ENCODE measurements around the gene ARHGEF4.

ARHGEF4 gene

DNA sequence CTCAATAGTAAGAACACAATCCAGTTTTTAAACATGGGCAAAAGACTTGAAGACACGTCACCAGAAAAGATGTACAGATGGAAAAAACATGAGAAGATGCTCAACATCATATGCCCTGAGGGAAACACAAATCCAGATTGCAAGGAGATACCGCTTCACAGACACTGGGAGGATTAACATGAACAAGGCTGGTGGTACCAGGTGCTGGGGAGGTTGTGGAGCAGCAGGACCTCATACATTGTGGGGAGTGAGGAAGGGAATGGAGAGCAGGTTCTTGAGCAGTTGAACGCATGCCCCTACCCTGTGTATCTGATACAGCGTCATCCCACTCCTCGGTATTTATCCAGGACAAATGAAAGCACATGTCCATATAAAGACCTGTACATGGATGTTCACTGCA lies 72.1 kb downstream of the ARHGEF4 start:
- no peaks in the 10 kb centered on the region for H3K4me1 ChIP-seq (ENCODE audit: insufficient read depth, low read length, poor library complexity, severe bottlenecking)
- H3K9me2 ChIP-seq (replicated peaks; ENCODE audit: low read depth, low read length): no peaks in the 10 kb centered on the region
- H4K20me1 ChIP-seq (ENCODE audit: insufficient read depth, low read length, poor library complexity, severe bottlenecking): no peaks in the 10 kb centered on the region
- H3K27me3 ChIP-seq (ENCODE audit: insufficient read depth, low read length, poor library complexity, severe bottlenecking): no peaks in the 10 kb centered on the region
- peaks cover 4% of the 10 kb centered on the region; the same call in 1 of the 2 replicates for H3K9me3 ChIP-seq (ENCODE audit: insufficient read depth, low read depth, low read length)
- no peak for TF ChIP-seq EZH2phosphoT487 (IDR thresholded peaks at IDR 0.05; ENCODE audit: borderline replicate concordance)
- TF ChIP-seq, protein P1, sequence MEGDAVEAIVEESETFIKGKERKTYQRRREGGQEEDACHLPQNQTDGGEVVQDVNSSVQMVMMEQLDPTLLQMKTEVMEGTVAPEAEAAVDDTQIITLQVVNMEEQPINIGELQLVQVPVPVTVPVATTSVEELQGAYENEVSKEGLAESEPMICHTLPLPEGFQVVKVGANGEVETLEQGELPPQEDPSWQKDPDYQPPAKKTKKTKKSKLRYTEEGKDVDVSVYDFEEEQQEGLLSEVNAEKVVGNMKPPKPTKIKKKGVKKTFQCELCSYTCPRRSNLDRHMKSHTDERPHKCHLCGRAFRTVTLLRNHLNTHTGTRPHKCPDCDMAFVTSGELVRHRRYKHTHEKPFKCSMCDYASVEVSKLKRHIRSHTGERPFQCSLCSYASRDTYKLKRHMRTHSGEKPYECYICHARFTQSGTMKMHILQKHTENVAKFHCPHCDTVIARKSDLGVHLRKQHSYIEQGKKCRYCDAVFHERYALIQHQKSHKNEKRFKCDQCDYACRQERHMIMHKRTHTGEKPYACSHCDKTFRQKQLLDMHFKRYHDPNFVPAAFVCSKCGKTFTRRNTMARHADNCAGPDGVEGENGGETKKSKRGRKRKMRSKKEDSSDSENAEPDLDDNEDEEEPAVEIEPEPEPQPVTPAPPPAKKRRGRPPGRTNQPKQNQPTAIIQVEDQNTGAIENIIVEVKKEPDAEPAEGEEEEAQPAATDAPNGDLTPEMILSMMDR (conservative IDR thresholded peaks at IDR 0.05; ENCODE audit: low read length): no peak
- H3K4me2 ChIP-seq (ENCODE audit: low read depth, low read length, poor library complexity, severe bottlenecking): no peak overlapping the region
- no peak overlapping the region for H3K9ac ChIP-seq (ENCODE audit: low read depth, low read length, poor library complexity, severe bottlenecking)
- H3F3A ChIP-seq (ENCODE audit: low read depth): no peaks in the 10 kb centered on the region
- no peaks in the 10 kb centered on the region for H3K36me3 ChIP-seq (ENCODE audit: insufficient read depth, low read length)
- no peak overlapping the region for H3K4me3 ChIP-seq (ENCODE audit: low read length, poor library complexity, severe bottlenecking)
- H2AFZ ChIP-seq (ENCODE audit: low read length): no peak overlapping the region
- no peaks in the 10 kb centered on the region for H3K79me2 ChIP-seq (ENCODE audit: insufficient read depth, low read length)

DNA sequence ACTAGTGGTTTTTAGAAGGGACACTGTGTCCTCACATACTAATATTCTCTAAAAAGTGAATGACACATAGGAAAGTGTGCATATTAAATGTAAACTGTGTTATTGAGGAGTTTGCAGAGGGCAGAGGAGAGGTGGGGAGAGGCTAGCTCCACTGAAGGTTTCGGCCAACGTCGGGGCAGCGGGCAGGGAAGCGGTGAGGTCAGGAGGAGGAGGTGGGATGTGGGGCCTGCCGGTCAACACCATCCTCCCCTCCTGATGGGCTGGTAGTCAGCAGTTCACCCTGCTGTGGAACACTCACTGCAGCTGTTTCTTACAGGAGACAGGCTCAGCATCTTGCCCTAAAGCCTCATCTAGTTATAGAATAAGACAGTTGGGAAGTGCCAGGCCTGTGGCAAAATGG lies 74.2 kb downstream of the ARHGEF4 start:
- Histone ChIP-seq H3K9me2 (replicated peaks; ENCODE audit: low read depth, low read length) (no peaks in the 10 kb centered on the region), H3F3A (ENCODE audit: low read depth) (no peaks in the 10 kb centered on the region), H3K79me2 (ENCODE audit: insufficient read depth, low read length) (no peaks in the 10 kb centered on the region), H3K4me3 (ENCODE audit: low read length, poor library complexity, severe bottlenecking) (no peak overlapping the region), H3K9ac (ENCODE audit: low read depth, low read length, poor library complexity, severe bottlenecking) (no peak overlapping the region), H3K27me3 (ENCODE audit: insufficient read depth, low read length, poor library complexity, severe bottlenecking) (no peaks in the 10 kb centered on the region), H3K4me1 (ENCODE audit: insufficient read depth, low read length, poor library complexity, severe bottlenecking) (no peaks in the 10 kb centered on the region), H3K4me2 (ENCODE audit: low read depth, low read length, poor library complexity, severe bottlenecking) (no peak overlapping the region), H4K20me1 (ENCODE audit: insufficient read depth, low read length, poor library complexity, severe bottlenecking) (no peaks in the 10 kb centered on the region), H3K36me3 (ENCODE audit: insufficient read depth, low read length) (no peaks in the 10 kb centered on the region), H3K9me3 (ENCODE audit: insufficient read depth, low read depth, low read length) (0 out of 2 replicates have a peak, but pooled peaks cover 4% of the 10 kb centered on the region), H2AFZ (ENCODE audit: low read length) (no peak overlapping the region)
- no peak for TF ChIP-seq EZH2phosphoT487 (IDR thresholded peaks at IDR 0.05; ENCODE audit: borderline replicate concordance)
- TF ChIP-seq, protein P1 (conservative IDR thresholded peaks at IDR 0.05; ENCODE audit: low read length): no peak

DNA sequence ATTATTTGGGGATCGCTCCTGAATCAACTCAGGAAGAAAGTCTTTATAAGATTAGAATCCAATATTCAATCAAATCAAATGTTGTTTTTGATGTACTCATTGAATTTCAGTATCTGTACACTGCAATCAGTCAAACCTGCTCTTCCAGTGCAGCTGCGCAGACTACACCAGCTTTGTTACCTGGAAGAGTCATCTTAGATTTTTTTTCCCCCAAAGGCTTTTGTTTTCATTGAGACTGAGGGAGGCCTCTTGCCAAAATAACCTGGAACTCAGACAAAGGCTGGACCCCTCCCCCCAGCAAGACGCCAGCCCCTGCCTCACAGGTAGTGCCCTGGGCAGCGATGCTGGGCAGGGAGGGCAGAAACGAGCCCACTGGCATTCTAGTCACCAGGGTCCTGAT lies 74.8 kb downstream of the ARHGEF4 start:
- H3K9me2 ChIP-seq (replicated peaks; ENCODE audit: low read depth, low read length): no peaks in the 10 kb centered on the region
- no peaks in the 10 kb centered on the region for H3K79me2 ChIP-seq (ENCODE audit: insufficient read depth, low read length)
- no peaks in the 10 kb centered on the region for H4K20me1 ChIP-seq (ENCODE audit: insufficient read depth, low read length, poor library complexity, severe bottlenecking)
- no peaks in the 10 kb centered on the region for H3K27me3 ChIP-seq (ENCODE audit: insufficient read depth, low read length, poor library complexity, severe bottlenecking)
- TF ChIP-seq, protein P1 (conservative IDR thresholded peaks at IDR 0.05; ENCODE audit: low read length): no peak
- TF ChIP-seq EZH2phosphoT487 (IDR thresholded peaks at IDR 0.05; ENCODE audit: borderline replicate concordance): no peak
- H3K9me3 ChIP-seq (ENCODE audit: insufficient read depth, low read depth, low read length): no peaks in the 10 kb centered on the region
- no peaks in the 10 kb centered on the region for H3K36me3 ChIP-seq (ENCODE audit: insufficient read depth, low read length)
- H3K4me1 ChIP-seq (ENCODE audit: insufficient read depth, low read length, poor library complexity, severe bottlenecking): no peaks in the 10 kb centered on the region
- no peak overlapping the region for H2AFZ ChIP-seq (ENCODE audit: low read length)
- no peaks in the 10 kb centered on the region for H3F3A ChIP-seq (ENCODE audit: low read depth)
- no peak overlapping the region for H3K4me3 ChIP-seq (ENCODE audit: low read length, poor library complexity, severe bottlenecking)
- no peak overlapping the region for H3K9ac ChIP-seq (ENCODE audit: low read depth, low read length, poor library complexity, severe bottlenecking)
- no peak overlapping the region for H3K4me2 ChIP-seq (ENCODE audit: low read depth, low read length, poor library complexity, severe bottlenecking)

All from Loucy (cell line).